HEK293 (cell line): ENCODE measurements around the gene ABCA3.

Experiments
- SALL2 ChIP-seq: fragments of 450-650 bp; formaldehyde crosslinking; IDR thresholded peaks from 2 replicates; pipeline ENCODE4 v1.5.0; 2017; ENCODE audit warnings: missing biosample characterization, mild to moderate bottlenecking, missing genetic modification characterization, borderline replicate concordance
- ZBTB7A ChIP-seq: fragments of 450-650 bp; formaldehyde crosslinking; IDR thresholded peaks from 2 replicates; pipeline ENCODE4 v1.5.1; 2016; ENCODE audit warnings: low read depth, missing biosample characterization, missing genetic modification characterization
- ZFP3 ChIP-seq: fragments of 450-650 bp; formaldehyde crosslinking; IDR thresholded peaks from 2 replicates; pipeline ENCODE4 v1.5.1; 2016; ENCODE audit warnings: low read depth, missing biosample characterization, missing genetic modification characterization
- ZNF133 ChIP-seq: fragments of 450-650 bp; formaldehyde crosslinking; IDR thresholded peaks from 2 replicates; pipeline ENCODE4 v1.5.1; 2016; ENCODE audit warnings: missing biosample characterization, missing genetic modification characterization
- ZNF394 ChIP-seq: fragments of 450-650 bp; formaldehyde crosslinking; IDR thresholded peaks from 2 replicates; pipeline ENCODE4 v1.5.1; 2016; ENCODE audit warnings: missing biosample characterization, missing genetic modification characterization, mild to moderate bottlenecking, moderate library complexity, borderline replicate concordance
- TF ChIP-seq, protein P1 (sequence below): fragments of 450-650 bp; formaldehyde crosslinking; IDR thresholded peaks from 2 replicates; pipeline ENCODE4 v1.5.1; 2016; ENCODE audit warnings: missing biosample characterization, missing genetic modification characterization
- TF ChIP-seq, protein P2 (sequence below): fragments of 450-650 bp; formaldehyde crosslinking; IDR thresholded peaks from 2 replicates; pipeline ENCODE4 v1.5.1; 2017; ENCODE audit warnings: missing biosample characterization, missing genetic modification characterization
- TF ChIP-seq, protein P3 (sequence below): fragments of 450-650 bp; formaldehyde crosslinking; IDR thresholded peaks from 2 replicates; pipeline ENCODE4 v1.5.1; 2016; ENCODE audit warnings: missing biosample characterization, missing genetic modification characterization
- TF ChIP-seq, protein P4 (sequence below): fragments of 450-650 bp; formaldehyde crosslinking; IDR thresholded peaks from 2 replicates; pipeline ENCODE4 v1.5.1; 2016; ENCODE audit warnings: missing biosample characterization, missing genetic modification characterization

DNA sequence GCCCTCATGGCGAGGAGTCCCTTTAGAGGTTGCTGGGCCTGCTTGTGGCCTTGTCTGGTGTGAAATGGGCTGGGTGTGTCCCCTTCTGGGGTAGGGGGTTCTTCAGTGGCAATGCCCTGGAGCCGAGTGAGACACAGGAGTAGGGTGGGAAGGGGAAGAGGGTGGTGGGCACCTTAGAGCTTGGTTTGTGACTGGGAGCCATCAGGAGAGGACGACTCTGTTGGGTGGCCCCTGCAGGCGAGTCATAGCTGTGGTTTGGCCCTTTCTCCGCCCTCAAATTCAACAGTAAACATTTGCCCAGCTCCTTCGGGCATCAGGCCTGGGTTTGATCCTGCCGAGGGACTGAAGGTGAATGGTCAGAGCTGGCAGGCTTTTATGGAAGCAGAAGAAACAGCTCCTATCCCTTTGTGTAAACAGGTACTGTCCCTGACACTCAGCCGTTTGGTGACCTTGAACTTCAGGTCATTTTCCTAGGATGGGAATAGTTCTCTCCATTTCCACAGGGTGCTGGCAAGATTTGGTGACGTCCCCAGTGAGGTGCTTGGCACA is 114.2 kb downstream of the ABCA3 start:
- no peak for TF ChIP-seq ZNF133
- TF ChIP-seq, protein P1, sequence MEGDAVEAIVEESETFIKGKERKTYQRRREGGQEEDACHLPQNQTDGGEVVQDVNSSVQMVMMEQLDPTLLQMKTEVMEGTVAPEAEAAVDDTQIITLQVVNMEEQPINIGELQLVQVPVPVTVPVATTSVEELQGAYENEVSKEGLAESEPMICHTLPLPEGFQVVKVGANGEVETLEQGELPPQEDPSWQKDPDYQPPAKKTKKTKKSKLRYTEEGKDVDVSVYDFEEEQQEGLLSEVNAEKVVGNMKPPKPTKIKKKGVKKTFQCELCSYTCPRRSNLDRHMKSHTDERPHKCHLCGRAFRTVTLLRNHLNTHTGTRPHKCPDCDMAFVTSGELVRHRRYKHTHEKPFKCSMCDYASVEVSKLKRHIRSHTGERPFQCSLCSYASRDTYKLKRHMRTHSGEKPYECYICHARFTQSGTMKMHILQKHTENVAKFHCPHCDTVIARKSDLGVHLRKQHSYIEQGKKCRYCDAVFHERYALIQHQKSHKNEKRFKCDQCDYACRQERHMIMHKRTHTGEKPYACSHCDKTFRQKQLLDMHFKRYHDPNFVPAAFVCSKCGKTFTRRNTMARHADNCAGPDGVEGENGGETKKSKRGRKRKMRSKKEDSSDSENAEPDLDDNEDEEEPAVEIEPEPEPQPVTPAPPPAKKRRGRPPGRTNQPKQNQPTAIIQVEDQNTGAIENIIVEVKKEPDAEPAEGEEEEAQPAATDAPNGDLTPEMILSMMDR (tag by site-specific recombination): no peak
- TF ChIP-seq, protein P2, sequence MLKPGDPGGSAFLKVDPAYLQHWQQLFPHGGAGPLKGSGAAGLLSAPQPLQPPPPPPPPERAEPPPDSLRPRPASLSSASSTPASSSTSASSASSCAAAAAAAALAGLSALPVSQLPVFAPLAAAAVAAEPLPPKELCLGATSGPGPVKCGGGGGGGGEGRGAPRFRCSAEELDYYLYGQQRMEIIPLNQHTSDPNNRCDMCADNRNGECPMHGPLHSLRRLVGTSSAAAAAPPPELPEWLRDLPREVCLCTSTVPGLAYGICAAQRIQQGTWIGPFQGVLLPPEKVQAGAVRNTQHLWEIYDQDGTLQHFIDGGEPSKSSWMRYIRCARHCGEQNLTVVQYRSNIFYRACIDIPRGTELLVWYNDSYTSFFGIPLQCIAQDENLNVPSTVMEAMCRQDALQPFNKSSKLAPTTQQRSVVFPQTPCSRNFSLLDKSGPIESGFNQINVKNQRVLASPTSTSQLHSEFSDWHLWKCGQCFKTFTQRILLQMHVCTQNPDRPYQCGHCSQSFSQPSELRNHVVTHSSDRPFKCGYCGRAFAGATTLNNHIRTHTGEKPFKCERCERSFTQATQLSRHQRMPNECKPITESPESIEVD (tag by site-specific recombination): no peak
- TF ChIP-seq SALL2: no peak
- TF ChIP-seq, protein P3, sequence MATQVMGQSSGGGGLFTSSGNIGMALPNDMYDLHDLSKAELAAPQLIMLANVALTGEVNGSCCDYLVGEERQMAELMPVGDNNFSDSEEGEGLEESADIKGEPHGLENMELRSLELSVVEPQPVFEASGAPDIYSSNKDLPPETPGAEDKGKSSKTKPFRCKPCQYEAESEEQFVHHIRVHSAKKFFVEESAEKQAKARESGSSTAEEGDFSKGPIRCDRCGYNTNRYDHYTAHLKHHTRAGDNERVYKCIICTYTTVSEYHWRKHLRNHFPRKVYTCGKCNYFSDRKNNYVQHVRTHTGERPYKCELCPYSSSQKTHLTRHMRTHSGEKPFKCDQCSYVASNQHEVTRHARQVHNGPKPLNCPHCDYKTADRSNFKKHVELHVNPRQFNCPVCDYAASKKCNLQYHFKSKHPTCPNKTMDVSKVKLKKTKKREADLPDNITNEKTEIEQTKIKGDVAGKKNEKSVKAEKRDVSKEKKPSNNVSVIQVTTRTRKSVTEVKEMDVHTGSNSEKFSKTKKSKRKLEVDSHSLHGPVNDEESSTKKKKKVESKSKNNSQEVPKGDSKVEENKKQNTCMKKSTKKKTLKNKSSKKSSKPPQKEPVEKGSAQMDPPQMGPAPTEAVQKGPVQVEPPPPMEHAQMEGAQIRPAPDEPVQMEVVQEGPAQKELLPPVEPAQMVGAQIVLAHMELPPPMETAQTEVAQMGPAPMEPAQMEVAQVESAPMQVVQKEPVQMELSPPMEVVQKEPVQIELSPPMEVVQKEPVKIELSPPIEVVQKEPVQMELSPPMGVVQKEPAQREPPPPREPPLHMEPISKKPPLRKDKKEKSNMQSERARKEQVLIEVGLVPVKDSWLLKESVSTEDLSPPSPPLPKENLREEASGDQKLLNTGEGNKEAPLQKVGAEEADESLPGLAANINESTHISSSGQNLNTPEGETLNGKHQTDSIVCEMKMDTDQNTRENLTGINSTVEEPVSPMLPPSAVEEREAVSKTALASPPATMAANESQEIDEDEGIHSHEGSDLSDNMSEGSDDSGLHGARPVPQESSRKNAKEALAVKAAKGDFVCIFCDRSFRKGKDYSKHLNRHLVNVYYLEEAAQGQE (tag by site-specific recombination): no peak
- TF ChIP-seq ZBTB7A (tag by site-specific recombination): no peak
- TF ChIP-seq ZFP3 (tag by site-specific recombination): no peak
- no peak for TF ChIP-seq ZNF394 (tag by site-specific recombination)
- TF ChIP-seq, protein P4, sequence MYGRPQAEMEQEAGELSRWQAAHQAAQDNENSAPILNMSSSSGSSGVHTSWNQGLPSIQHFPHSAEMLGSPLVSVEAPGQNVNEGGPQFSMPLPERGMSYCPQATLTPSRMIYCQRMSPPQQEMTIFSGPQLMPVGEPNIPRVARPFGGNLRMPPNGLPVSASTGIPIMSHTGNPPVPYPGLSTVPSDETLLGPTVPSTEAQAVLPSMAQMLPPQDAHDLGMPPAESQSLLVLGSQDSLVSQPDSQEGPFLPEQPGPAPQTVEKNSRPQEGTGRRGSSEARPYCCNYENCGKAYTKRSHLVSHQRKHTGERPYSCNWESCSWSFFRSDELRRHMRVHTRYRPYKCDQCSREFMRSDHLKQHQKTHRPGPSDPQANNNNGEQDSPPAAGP (tag by site-specific recombination): no peak
